Measurements from ENCODE around the gene MKNK2. TPM values are rescaled to one million over a fixed set of nuclear protein-coding genes. Genes with fewer than 3 reads are reported as not detected.
A peak's percentile ranks its signal among the peaks of the same experiment; 100 is the strongest.
"Not testable (repeated sequence)": the region's sequence is repeated elsewhere in the genome, so short reads cannot be mapped to it uniquely, and the experiment has no call there.

The MKNK2 gene
- total RNA-seq, 1 donor from 2014 or later = 105 TPM

DNA sequence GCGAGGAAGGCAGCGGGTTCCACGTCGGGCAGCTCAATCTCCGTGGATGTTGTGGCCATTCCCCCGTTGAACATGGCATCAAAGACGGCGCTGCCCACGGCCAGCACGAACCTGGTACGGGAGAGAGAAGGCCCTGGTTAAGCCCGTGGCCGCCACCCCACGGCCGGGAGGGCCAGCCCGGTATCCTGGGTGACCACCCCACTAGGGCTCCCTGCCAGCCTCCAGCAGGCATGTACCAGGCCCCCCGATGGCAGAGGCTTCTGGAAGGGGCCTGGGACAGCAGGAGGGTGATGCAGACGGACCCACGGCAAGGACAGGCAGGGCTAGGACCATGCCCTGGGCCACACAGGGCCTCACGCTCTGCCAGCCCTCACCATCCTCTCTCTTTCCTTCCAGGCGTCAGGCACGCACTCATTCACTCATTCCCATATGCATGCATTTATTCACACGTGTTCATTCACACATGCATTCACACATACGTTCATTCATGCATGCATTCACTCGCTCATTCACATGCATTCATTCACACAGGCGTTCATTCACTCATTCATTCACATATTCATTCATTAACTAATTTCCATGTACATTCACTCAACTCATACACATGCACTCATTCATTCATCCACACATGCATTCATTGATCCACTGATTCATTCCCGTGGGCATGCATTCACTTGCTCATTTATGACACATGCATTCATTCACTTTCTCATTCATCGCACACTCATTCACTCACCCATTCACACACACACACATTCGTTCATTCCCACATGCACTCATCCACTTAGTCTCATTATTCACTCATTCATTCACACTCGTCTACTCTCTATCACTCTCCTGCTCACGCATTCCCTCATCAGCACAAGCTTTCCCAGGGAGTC, 53.5 kb downstream of the MKNK2 start:
- DNase-seq (ENCODE audit: low read depth in 2 of 2) = no peak

DNA sequence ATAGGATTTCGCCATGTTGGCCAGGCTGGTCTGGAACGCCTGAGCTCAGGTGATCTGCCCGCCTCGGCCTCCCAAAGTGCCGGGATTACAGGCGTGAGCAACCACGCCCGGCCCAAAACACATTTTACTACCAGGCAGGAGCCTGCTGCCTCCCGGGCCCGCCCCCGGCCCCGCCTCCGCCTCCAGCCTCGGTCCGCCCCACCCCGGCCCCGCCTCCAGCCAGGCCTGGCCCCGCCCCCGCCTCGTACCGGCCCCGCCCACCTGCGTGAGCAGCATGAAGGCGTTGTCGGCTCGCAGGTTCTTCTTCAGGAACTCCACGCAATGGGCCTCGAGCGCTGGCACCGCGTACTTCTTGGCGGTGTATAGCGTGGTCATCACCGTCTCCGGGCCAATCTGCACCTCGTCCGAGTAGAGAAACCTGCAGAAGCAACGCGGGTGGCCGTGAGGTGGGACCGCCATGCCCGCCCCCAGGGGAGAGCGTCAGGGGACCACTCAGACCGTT, 58.2 kb downstream of the MKNK2 start:
- DNase-seq (ENCODE audit: low read depth in 2 of 2) = peak in 1 of 2 donors; percentile 14

DNA sequence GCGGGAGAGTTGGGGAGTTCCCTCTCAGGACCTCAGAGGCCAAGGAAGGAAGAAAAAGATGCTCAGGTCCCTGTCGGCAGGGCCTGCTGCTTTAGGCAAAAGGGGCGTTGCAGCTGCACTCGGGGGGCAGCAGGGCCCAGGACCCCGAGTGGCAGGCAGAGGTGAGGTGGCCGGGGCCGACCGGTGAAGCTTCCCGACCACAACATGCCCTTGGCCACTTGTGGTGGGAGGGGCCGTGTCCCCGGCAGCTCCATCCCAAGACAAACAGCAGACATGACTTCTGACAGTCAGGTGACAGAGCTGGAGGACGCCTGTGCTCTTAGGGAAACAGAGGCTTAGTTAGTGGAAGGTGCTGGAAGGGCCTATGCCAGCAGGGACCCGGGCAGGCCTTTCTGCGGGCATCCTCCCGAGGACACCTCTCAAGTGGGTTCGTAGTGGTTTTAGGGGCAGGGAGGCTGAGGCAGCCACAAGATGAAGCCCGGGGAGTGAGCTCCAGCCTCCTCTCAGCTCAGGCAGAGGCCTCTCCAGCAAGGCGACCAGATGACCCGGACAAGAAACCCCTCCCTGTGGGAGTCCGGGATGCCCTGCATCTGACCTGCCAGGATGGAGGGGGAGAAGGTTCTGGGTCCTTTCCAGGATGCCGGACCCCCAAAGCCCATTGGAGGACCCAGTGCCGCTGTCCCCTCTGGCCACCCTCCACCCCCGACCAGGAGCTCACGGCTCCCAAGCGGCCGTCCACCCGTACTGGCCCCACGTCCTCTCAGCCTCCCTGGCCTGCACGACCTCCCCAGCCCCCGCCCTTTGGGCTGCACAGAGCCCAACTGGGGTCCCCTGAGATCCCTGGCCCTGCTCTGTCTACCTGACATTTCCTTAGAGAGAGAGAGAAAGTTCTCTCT, 59.8 kb downstream of the MKNK2 start:
- no peak for DNase-seq (ENCODE audit: low read depth in 2 of 2)

DNA sequence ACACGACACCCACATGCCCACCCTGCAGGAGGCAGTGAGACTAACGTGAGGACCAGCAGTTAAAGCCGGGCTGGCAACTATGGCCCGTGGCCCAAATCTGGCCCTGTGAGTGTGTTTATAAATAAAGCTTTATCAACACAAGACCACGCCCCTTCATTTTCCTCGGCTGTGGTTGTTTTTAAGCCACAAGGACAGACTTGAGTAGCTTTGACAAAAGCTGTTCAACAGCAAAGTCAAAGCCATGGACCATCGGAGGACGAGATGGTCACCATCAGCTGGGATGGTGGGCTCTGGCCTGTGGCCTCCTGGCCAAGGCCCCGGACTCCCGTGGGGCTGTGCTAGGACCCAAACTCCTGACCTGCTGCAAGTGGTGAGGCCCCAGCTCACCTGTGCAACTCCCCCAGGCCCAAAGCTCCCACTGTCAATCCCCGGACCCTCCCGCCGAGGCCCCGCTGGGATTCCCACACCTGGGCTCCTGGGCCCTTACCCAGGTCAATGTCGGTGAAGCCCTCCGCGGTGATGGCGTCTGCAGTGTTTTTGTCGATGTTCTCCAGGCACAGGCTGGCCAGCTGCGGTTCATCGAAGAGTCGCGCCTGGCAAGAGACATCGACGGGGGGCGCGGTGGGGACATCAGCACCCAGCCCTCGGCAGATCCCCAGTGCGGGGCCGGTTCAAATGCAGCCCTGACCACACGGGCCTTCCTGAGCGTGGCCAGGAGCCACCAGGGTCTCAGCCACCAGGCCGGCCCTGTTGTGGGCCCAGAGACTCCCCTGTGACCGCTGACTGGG, 60.6 kb downstream of the MKNK2 start:
- no peak for DNase-seq (ENCODE audit: low read depth in 2 of 2)

DNA sequence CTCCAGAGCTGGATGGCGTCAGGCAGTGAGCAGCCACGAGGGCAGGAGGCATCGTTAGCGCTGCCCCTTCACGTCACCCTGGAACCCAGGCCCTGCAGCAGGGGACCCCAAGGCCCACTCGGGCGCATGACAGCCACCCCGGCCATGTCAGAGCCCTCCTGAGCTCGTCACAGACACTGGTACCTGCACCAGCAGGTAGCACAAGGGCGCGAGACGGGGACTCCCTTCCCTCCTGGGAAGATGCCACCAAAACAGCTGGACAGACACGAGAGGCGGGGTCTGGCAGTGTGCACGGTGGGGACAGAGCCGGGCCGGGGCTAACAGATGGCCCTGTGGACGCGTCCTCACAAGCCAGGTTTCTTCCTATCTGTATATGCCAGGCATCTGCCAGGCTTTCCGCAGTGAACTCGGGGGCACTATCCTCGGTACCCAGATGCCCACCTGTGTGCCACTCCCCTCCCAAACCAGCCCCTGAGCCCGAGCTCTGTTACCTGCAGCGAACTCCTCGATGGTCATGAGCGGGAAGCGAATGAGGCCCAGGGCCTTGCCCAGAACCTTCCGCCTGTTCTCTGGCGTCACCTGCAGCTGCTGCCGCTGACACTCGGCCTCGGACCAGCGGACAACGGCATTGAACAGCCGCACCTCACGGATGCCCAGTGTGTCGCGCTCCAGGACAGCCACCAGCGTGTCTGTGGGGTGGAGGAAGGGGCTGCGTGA, 61.4 kb downstream of the MKNK2 start:
- DNase-seq (ENCODE audit: low read depth in 2 of 2) = no peak

DNA sequence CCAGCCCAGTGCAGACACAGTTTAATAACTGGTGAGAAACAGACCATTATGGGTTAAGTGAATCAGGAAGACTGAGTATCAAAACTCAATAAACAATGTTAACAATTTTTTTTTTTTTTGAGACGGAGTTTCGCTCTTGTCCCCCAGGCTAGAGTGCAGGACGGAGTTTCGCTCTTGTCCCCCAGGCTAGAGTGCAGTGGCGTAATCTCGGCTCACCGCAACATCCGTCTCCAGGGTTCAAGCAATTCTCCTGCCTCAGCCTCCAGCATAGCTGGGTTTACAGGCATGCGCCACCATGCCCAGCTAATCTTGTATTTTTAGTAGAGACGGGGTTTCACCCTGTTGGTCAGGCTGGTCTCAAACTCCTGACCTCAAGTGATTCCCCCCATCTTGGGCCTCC, 62.6 kb downstream of the MKNK2 start:
- not testable (repeated sequence) for DNase-seq (ENCODE audit: low read depth in 2 of 2)

Other genes with a start within 250 kb of the MKNK2 start
- 0.76 and 0.90 TPM in 2 replicates for gene ATP8B3, start 239.0 kb downstream of the MKNK2 start, total RNA-seq
- 3.7 and 8.0 TPM in 2 replicates for gene REXO1, start 202.8 kb downstream of the MKNK2 start, total RNA-seq
- gene KLF16, start 187.7 kb downstream of the MKNK2 start, total RNA-seq = 3.7 and 6.7 TPM in 2 replicates
- 70.1 and 93.4 TPM in 2 replicates for gene ABHD17A, start 165.7 kb downstream of the MKNK2 start, total RNA-seq
- gene ADAT3, start 145.8 kb downstream of the MKNK2 start, total RNA-seq = 1.7 and 3.8 TPM in 2 replicates
- gene SCAMP4, start 145.8 kb downstream of the MKNK2 start, total RNA-seq = 18.2 and 37.9 TPM in 2 replicates
- gene CSNK1G2, start 110.1 kb downstream of the MKNK2 start, total RNA-seq = 62.8 and 78.1 TPM in 2 replicates
- gene BTBD2, start 35.5 kb downstream of the MKNK2 start, total RNA-seq = 32.5 and 52.0 TPM in 2 replicates
- 14.8 and 22.8 TPM in 2 replicates for gene MOB3A, start 45.1 kb upstream of the MKNK2 start, total RNA-seq
- 0.76 and 0.77 TPM in 2 replicates for gene IZUMO4, start 45.7 kb upstream of the MKNK2 start, total RNA-seq
- 57.6 and 85.2 TPM in 2 replicates for gene AP3D1, start 100.3 kb upstream of the MKNK2 start, total RNA-seq
- gene DOT1L, start 112.7 kb upstream of the MKNK2 start, total RNA-seq = 2.7 and 4.9 TPM in 2 replicates
- 61.6 and 72.7 TPM in 2 replicates for gene PLEKHJ1, start 185.1 kb upstream of the MKNK2 start, total RNA-seq
- gene SF3A2, start 185.6 kb upstream of the MKNK2 start, total RNA-seq = 44.7 and 57.9 TPM in 2 replicates
- gene AMH, start 198.1 kb upstream of the MKNK2 start, total RNA-seq = 0.64 and 1.8 TPM in 2 replicates
- gene JSRP1, start 205.2 kb upstream of the MKNK2 start, total RNA-seq = not detected in 2 replicates
- gene PEAK3, start 230.9 kb upstream of the MKNK2 start, total RNA-seq = 0.13 and 0.51 TPM in 2 replicates